GM18909 (cell line): ENCODE measurements around the gene MR1.
A peak's percentile ranks its signal among the peaks of the same experiment; 100 is the strongest.

Source experiments
- ATAC-seq: cut with Tn5 transposase; IDR thresholded peaks from one replicate; pipeline ENCODE4 v1.9.1; 2021; ENCODE audit warnings: mild to moderate bottlenecking; ENCODE audit not compliant: unreplicated experiment, poor library complexity

MR1 gene

GRCh38 chr1:181089017-181089675 lies 55.4 kb downstream of the MR1 start:
- peak; percentile 15 for ATAC-seq

GRCh38 chr1:181089676-181090544 lies 56.1 kb downstream of the MR1 start:
- ATAC-seq, result peak; percentile 38

GRCh38 chr1:181090641-181091126 lies 56.9 kb downstream of the MR1 start:
- no peak for ATAC-seq

GRCh38 chr1:181091309-181092040 lies 57.7 kb downstream of the MR1 start:
- no peak for ATAC-seq

- no peak for ATAC-seq
Observed at GRCh38 chr1:181092056-181092455, 58.3 kb downstream of the MR1 start.

GRCh38 chr1:181092883-181093458 lies 59.2 kb downstream of the MR1 start:
- no peak for ATAC-seq

- no peak for ATAC-seq
Observed at GRCh38 chr1:181094416-181095212, 60.8 kb downstream of the MR1 start.

GRCh38 chr1:181095260-181095659 lies 61.5 kb downstream of the MR1 start:
- ATAC-seq, result no peak

GRCh38 chr1:181095763-181096184 lies 62.0 kb downstream of the MR1 start:
- no peak for ATAC-seq

- ATAC-seq, result no peak
Observed at GRCh38 chr1:181097242-181097641, 63.5 kb downstream of the MR1 start.

GRCh38 chr1:181099152-181100014 lies 65.6 kb downstream of the MR1 start:
- ATAC-seq, result peak; percentile 64

- no peak for ATAC-seq
Observed at GRCh38 chr1:181100015-181100905, 66.5 kb downstream of the MR1 start.

GRCh38 chr1:181100934-181101333 lies 67.2 kb downstream of the MR1 start:
- ATAC-seq, result no peak

GRCh38 chr1:181101581-181102226 lies 67.9 kb downstream of the MR1 start:
- ATAC-seq, result no peak

GRCh38 chr1:181102841-181103240 lies 69.1 kb downstream of the MR1 start:
- no peak for ATAC-seq

- no peak for ATAC-seq
Observed at GRCh38 chr1:181103399-181103798, 69.6 kb downstream of the MR1 start.

GRCh38 chr1:181104042-181104789 lies 70.4 kb downstream of the MR1 start:
- ATAC-seq, result no peak
